CMK (cell line): ENCODE measurements around the gene CA6.
"Not testable (repeated sequence)": the region's sequence is repeated elsewhere in the genome, so short reads cannot be mapped to it uniquely, and the experiment has no call there.

Experiments used
- DNase-seq: peaks from one replicate; pipeline ENCODE4 v3.0.0-alpha.2; 2010; ENCODE audit warnings: low read depth

CA6 gene

DNA sequence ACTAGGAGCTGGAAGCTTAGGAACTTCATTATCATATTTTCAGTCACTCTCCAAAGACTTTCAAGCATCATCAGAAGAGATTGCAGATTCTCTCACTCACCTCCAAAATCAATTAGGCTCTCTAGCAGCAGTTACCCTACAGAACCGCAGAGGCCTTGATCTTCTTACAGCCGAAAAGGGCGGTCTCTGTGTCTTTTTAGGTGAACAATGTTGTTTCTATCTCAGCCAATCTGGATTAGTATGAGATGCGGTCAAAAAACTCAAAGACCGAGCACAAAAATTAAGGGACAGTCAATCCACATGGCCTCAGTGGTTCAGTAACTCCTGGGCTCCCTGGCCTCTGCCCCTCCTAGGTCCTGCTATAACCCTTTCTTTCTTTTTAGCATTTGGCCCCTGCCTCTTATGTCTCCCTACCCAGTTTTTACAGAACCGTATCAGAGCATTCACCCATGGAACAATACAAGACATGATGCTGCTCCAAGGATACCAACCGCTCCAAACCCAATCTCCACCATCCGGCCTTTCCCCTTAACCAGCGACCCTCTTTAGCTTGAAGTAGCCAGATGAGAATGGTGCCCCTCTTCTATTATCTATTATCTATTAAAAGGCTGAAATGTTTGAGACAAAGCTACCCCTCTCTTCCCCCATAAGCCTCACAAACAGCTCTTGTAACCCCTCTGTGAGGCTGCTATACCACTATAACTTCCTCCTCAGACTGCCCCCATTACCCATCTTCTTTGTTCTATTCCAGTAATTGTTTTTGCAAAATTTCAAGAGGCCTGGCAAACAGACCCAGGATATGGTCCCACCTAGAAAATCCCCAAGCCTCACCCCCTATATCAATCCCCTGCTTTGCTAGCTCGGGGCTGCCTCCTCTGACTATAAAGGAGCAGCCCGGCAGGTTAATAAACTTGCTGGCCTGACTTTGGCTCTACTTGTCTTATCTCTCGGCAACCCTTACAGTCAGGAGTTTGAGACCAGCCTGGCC, 18.7 kb upstream of the CA6 start:
- DNase-seq, result no peak

GRCh38 chr1:8930116-8930515, 15.6 kb upstream of the CA6 start:
- DNase-seq, result no peak

GRCh38 chr1:8937051-8937450, 8.6 kb upstream of the CA6 start:
- not testable (repeated sequence) for DNase-seq

- no peak for DNase-seq
Observed at GRCh38 chr1:8937701-8938100, 8.0 kb upstream of the CA6 start.

GRCh38 chr1:8938232-8938999, 7.3 kb upstream of the CA6 start:
- DNase-seq, result no peak

DNA sequence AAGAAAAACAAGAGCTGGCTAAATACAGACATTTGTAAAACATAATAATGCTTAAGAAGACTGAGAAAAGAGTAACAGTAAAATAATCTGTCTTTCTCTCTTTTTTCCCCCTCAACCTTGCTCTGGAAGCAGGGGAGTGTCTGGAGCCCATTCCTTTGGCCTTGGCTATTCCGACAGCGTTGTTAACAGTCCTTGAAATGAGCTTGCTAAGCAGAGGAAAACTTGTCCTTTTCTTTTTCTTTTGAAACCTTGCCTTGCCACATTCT, 6.7 kb upstream of the CA6 start:
- DNase-seq, result no peak

DNA sequence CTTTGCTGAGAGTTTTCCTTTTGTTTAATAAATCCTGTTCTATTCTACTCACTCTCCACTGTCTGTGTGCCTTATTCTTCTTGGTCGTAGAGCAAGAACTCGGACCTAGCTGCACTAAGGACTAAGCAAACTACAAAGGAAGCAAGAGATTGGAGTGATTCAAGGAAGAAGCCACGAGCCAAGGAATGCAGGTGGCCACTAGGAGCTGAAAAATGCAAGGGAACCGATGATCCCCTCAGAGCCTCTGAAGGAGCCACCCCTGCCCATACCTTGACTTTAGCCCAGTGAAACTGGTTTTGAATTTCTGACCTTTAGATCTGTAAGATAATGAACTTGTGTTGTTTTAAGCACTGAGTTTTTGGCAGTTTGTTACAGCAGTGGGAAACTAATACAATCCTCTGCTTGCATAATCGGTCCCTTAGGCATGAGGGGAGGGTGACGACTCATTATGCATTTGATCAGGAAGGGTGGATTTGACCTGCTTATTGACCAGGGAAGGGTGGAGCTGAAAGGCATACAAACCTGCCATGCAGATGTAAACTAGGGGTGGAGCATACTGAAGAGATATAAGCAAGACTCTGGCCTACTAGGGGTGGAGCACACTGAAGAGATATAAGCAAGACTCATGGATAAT, 6.2 kb upstream of the CA6 start:
- DNase-seq, result no peak

DNA sequence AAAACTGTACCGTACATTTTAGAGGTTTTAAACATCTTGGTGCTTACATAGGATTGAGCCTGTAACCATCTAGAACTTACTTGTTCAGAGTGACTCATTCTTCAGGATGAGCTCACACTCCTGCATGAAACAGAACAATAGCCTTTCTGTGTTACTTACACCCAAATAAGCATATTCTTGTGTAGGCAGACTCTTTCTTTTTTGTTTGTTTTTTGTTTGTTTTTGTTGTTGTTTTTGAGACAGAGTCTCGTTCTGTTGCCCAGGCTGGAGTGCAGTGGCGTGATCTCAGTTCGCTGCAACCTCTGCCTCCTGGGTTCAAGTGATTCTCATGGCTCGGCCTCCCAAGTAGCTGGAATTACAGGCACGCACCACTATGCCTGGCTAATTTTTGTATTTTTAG, 3.8 kb upstream of the CA6 start:
- DNase-seq, result no peak

DNA sequence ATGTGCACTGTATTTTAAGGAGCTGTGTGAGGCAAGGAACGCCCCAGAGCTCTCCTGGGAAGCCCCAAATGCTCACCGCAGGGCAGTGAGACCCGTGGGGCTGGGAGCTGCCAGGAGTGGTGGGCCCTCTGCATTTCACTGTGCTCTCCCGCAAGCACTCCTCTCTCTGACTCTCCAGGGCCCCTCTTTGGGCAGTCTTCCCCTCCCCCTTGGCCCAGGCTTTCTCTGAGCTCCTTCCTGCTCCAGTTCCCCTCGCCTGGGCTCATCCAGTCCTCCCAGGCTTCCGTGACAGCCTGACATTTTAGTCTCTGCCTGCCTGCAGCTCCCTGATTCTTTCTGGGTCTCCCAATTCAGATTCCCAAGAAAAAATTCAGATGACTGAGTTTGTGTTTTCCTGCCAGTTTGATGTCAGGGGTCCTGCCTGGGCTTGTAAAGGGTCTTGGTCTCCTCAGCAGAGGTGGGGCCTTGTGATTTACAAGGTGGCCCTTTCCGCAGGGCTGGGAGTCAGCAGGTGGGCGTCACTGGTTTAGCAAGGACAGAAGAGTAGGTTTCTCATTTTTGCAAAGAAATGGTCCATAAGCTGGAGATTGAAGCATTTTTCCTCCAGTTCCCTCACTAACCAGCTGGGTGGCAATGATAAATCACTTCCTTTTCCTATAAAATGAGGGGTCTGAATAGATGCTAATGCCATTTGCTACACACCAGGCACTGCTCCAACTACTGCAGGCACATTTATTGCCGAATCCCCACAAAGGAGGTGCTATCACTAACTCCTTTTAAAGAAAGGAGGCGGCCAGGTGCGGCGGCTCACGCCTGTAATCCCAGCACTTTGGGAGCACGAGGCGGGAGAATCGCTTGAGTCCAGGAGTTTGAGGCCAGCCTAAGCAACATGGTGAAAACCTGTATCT, 1.9 kb upstream of the CA6 start:
- peak; percentile 11 for DNase-seq

- peak; percentile 66 for DNase-seq
Observed at GRCh38 chr1:8947127-8947691, 1.5 kb downstream of the CA6 start.

- DNase-seq, result no peak
Observed at GRCh38 chr1:8950309-8950708, 4.6 kb downstream of the CA6 start.

- no peak for DNase-seq
Observed at GRCh38 chr1:8951231-8951630, 5.6 kb downstream of the CA6 start.

- no peak for DNase-seq
Observed at GRCh38 chr1:8955406-8955805, 9.7 kb downstream of the CA6 start.

- no peak for DNase-seq
Observed at GRCh38 chr1:8956461-8957349, 11.0 kb downstream of the CA6 start.

DNA sequence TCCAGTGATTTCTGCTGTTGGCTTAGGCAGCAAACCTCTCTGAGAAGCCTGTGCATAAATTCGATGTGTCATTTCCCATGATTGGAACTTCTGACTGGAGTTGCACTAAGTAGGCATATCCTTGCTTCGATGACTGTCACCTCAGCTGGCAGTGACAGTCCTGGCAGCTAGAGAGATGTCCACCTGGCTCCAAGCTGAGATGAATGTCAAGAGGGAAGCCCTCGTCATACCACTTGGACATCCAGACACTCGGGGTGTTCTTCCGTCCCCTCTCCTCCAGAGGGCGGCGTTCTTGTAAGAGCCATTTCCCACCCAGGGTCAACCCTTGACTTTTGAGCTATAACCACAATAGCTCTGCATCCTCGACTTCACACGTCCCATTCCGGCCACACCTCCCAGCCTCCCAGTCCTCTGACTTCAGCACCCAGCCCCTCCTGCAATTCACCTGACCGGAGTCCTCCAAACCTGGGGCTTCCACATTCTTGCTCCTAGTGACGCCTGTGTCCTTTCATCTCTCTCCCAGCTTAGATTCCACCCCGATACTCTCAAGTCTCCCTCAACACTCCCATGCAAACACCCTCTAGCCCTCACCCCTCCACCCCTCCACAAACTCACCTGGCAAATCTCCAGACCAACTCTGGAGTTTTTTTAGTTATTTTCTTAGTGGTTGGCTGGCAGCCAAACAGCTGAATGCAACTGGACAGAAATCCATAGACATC, 17.3 kb downstream of the CA6 start:
- DNase-seq, result peak; percentile 29

DNA sequence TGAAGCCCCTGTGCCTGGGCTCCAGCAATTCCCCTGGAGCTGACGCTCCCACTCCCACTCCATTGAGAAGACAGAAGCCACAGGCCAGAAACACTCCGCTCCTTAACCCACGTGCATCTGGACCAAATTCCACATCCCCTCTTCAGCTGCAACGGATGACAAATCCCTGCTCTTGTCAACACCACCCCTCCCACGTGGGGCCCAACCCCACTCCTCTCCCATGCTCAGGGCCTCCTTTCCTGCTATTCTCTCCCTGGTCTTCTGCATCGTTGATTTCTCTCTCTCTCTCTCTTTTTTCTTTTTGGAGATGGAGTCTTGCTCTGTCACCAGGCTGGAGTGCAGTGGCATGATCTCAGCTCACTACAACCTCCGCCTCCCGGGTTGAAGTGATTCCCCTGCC, 18.3 kb downstream of the CA6 start:
- no peak for DNase-seq

- no peak for DNase-seq
Observed at GRCh38 chr1:8965121-8965820, 19.6 kb downstream of the CA6 start.

- DNase-seq, result no peak
Observed at GRCh38 chr1:8966606-8967005, 20.9 kb downstream of the CA6 start.

- not testable (repeated sequence) for DNase-seq
Observed at GRCh38 chr1:8968902-8969301, 23.2 kb downstream of the CA6 start.
